GM12878 (cell line): ENCODE measurements around the gene PTPRM. TPM values are rescaled to one million over a fixed set of nuclear protein-coding genes. Genes with fewer than 3 reads are reported as not detected.

Source experiments
- ATAC-seq: fragments of 200-7000 bp; cut with Tn5 transposase; 3 replicates; pipeline ENCODE4 v1.9.1; 2020; ENCODE audit warnings: mild to moderate bottlenecking, moderate library complexity
- BruUV-seq: library from RNA; stranded (reverse); fragments of 400-500 nt; replicated peaks from 2 replicates; lab custom pipeline; 2021; lab: Mats Ljungman, UMichigan
- CTCF ChIA-PET: fragments of 300-600 bp; sonication (Branson Sonifier 250); formaldehyde crosslinking; extraction: SDS; loops from one replicate; lab custom pipeline; 2021; ENCODE audit warnings: inconsistent platforms; lab: Yijun Ruan, JAX
- POLR2A ChIA-PET: fragments of 350-600 bp; formaldehyde crosslinking; extraction: SDS; loops from one replicate; lab custom pipeline; 2021; ENCODE audit warnings: inconsistent platforms; lab: Charles Lee
- RAD21 ChIA-PET: fragments of 300-600 bp; sonication (Branson Sonifier 250); formaldehyde crosslinking; loops from one replicate; lab custom pipeline; 2023; ENCODE audit warnings: antibody characterized with exemption; ENCODE audit not compliant: unreplicated experiment; lab: Charles Lee
- SMC1A ChIA-PET: fragments of 300-600 bp; sonication (Branson Sonifier 250); formaldehyde crosslinking; loops from one replicate; lab custom pipeline; 2023; ENCODE audit not compliant: unreplicated experiment, uncharacterized antibody; lab: Charles Lee
- DNase-seq: peaks from one replicate; pipeline ENCODE4 v3.0.0-alpha.2; 2011; ENCODE audit warnings: low read depth, low spot score
- FAIRE-seq: peaks from 3 replicates; lab custom pipeline; 2011; peaks lifted over from hg19 to GRCh38; lab: Jason Lieb, UNC
- H2AFZ ChIP-seq: 2 replicates; pipeline ENCODE4 v1.6.0; 2011; ENCODE audit warnings: low read depth, low read length, control low read depth; ENCODE audit not compliant: control insufficient read depth
- H3K27ac ChIP-seq: 2 replicates; pipeline ENCODE4 v1.5.1; 2011; ENCODE audit warnings: control low read depth; ENCODE audit not compliant: control insufficient read depth, insufficient read depth
- H3K27me3 ChIP-seq, 2 experiments: replicated peaks in 1 of 2; 2 replicates each; pipeline versions ENCODE4 v1.6.0 to v1.6.1; 2011; ENCODE audit warnings: low read length in 1 of 2; ENCODE audit not compliant: control insufficient read depth in 2 of 2, insufficient read depth in 2 of 2
- H3K36me3 ChIP-seq, 2 experiments: 2 replicates each; pipeline ENCODE4 v1.5.1; 2011; ENCODE audit warnings: low read length in 1 of 2; ENCODE audit not compliant: control insufficient read depth in 2 of 2, insufficient read depth in 2 of 2
- H3K4me1 ChIP-seq: 2 replicates; pipeline ENCODE4 v1.6.1; 2011; ENCODE audit warnings: mild to moderate bottlenecking, low read length, moderate library complexity, mixed read lengths; ENCODE audit not compliant: control insufficient read depth, insufficient read depth
- H3K4me2 ChIP-seq: 2 replicates; pipeline ENCODE4 v1.6.0; 2011; ENCODE audit warnings: control low read depth; ENCODE audit not compliant: control insufficient read depth, insufficient read depth
- H3K4me3 ChIP-seq: fragments of 200-600 bp; sonication (generic); 2 replicates; pipeline ENCODE4 v1.5.1; 2016
- H3K79me2 ChIP-seq: 2 replicates; pipeline ENCODE4 v1.6.0; 2011; ENCODE audit warnings: low read length; ENCODE audit not compliant: control insufficient read depth, insufficient read depth
- H3K9ac ChIP-seq: 2 replicates; pipeline ENCODE4 v1.8.0; 2011; ENCODE audit warnings: low read length, control low read depth, mixed read lengths; ENCODE audit not compliant: control insufficient read depth, insufficient read depth
- H3K9me3 ChIP-seq: replicated peaks from 3 replicates; pipeline ENCODE4 v1.5.1; 2011; ENCODE audit warnings: mild to moderate bottlenecking, low read length; ENCODE audit not compliant: control insufficient read depth, insufficient read depth
- H4K20me1 ChIP-seq: 2 replicates; pipeline ENCODE4 v1.6.0; 2011; ENCODE audit not compliant: control insufficient read depth, insufficient read depth
- BMI1 ChIP-seq: fragments of 450-650 bp; IDR thresholded peaks from 2 replicates; pipeline ENCODE4 v1.6.1; 2016; ENCODE audit warnings: mild to moderate bottlenecking, moderate library complexity, borderline replicate concordance
- MEF2B ChIP-seq: fragments of 450-650 bp; IDR thresholded peaks from 2 replicates; pipeline ENCODE4 v1.6.1; 2018; ENCODE audit warnings: mild to moderate bottlenecking, moderate library complexity; ENCODE audit not compliant: partially characterized antibody, poor library complexity, severe bottlenecking
- NFXL1 ChIP-seq: fragments of 450-650 bp; IDR thresholded peaks from 2 replicates; pipeline ENCODE4 v1.6.1; 2017; ENCODE audit warnings: antibody characterized with exemption, mild to moderate bottlenecking, borderline replicate concordance
- PML ChIP-seq: IDR thresholded peaks from 2 replicates; pipeline ENCODE4 v1.6.1; 2012; ENCODE audit warnings: low read length, inconsistent platforms
- RBBP5 ChIP-seq: fragments of 200-600 bp; sonication (generic); conservative IDR thresholded peaks from 2 replicates; pipeline ENCODE4 v1.6.1; 2016
- SIX5 ChIP-seq: IDR thresholded peaks from 2 replicates; pipeline ENCODE4 v1.6.1; 2011; ENCODE audit warnings: mild to moderate bottlenecking, low read depth, low read length, moderate library complexity; ENCODE audit not compliant: severe bottlenecking
- SMC3 ChIP-seq: IDR thresholded peaks from 2 replicates; pipeline ENCODE4 v1.6.1; 2011; ENCODE audit warnings: low read length, improper control_type of control experiment, borderline replicate concordance
- SUZ12 ChIP-seq: fragments of 200-600 bp; sonication (generic); IDR thresholded peaks from one replicate; pipeline ENCODE4 v1.6.1; 2018; ENCODE audit warnings: antibody characterized with exemption, mild to moderate bottlenecking; ENCODE audit not compliant: unreplicated experiment
- YY1 ChIP-seq: IDR thresholded peaks from 2 replicates; pipeline ENCODE4 v1.6.1; 2011; ENCODE audit warnings: low read depth, mild to moderate bottlenecking, low read length
- ZNF622 ChIP-seq: fragments of 450-650 bp; IDR thresholded peaks from 2 replicates; pipeline ENCODE4 v1.6.1; 2017; ENCODE audit warnings: mild to moderate bottlenecking, inconsistent platforms
- ZSCAN29 ChIP-seq: fragments of 450-650 bp; IDR thresholded peaks from 2 replicates; pipeline ENCODE4 v1.6.1; 2017; ENCODE audit warnings: mild to moderate bottlenecking, moderate library complexity
- WGBS: methylation state at CpG from one replicate; pipeline ENCODE4 v1.1.6; 2016; ENCODE audit warnings: low lambda C conversion rate; ENCODE audit not compliant: insufficient replicate concordance, insufficient coverage; ENCODE audit errors: missing lambda C conversion rate; 5-methylcytosine and 5-hydroxymethylcytosine counted together
- in situ Hi-C: fragments of 300-500 bp; cut with MboI; formaldehyde crosslinking; loops from 9 replicates; pipeline ENCODE4 v1.14.3; 2018; ENCODE audit warnings: mixed read lengths
- intact Hi-C: fragments of 100-400 bp; cut with micrococcal nuclease; formaldehyde crosslinking; loops from one replicate; pipeline ENCODE4 v1.14.2; 2022; ENCODE audit not compliant: unreplicated experiment
- polyA plus RNA-seq, 11 experiments: library from polyadenylated mRNA; depleted of rRNA in 4 of 11; unstranded in 6 of 11; stranded (reverse) in 5 of 11; fragments of >200 nt; fragmentation: Nextera tagmentation in 4 of 11; fragmentation: Illumina TruSeq in 1 of 11; extraction: Ambion mirVana in 4 of 11; extraction: Trizol in 1 of 11; gene quantifications; 1 replicate in 1 of 11; 2 replicates in 10 of 11; pipeline versions ENCODE4 v1.2.1 to v1.2.3, GENCODE V29; 2011 to 2016; ENCODE audit warnings: inconsistent platforms in 2 of 11, missing spikeins in 2 of 11, low read depth in 1 of 11
- total RNA-seq, 4 experiments: library from RNA; depleted of rRNA in 3 of 4; stranded (reverse); fragments of >200 nt in 3 of 4; fragmentation: Illumina TruSeq in 1 of 4; extraction: Trizol in 1 of 4; gene quantifications; 2 replicates each; pipeline versions ENCODE4 v1.2.1 to v1.2.3, GENCODE V29; 2013 to 2021
- TF ChIP-seq, protein P1 (sequence below): IDR thresholded peaks from 2 replicates; pipeline ENCODE4 v1.6.1; 2012; ENCODE audit warnings: improper control_type of control experiment, low read depth, low read length; ENCODE audit not compliant: insufficient replicate concordance
- TF ChIP-seq, protein P2 (sequence below): fragments of 450-650 bp; IDR thresholded peaks from 2 replicates; pipeline ENCODE4 v1.6.1; 2017; ENCODE audit warnings: low read depth, mild to moderate bottlenecking, moderate library complexity
- TF ChIP-seq, protein P3 (sequence below): fragments of 450-650 bp; IDR thresholded peaks from 2 replicates; pipeline ENCODE4 v1.6.1; 2016; ENCODE audit warnings: mild to moderate bottlenecking

PTPRM gene
- total and polyA plus RNA-seq, 10 of the 15 experiments (the other 5 are each of a cell fraction or from before 2014, with no cell fraction given): 0.07 to 22.6 (median 0.60) TPM

DNA sequence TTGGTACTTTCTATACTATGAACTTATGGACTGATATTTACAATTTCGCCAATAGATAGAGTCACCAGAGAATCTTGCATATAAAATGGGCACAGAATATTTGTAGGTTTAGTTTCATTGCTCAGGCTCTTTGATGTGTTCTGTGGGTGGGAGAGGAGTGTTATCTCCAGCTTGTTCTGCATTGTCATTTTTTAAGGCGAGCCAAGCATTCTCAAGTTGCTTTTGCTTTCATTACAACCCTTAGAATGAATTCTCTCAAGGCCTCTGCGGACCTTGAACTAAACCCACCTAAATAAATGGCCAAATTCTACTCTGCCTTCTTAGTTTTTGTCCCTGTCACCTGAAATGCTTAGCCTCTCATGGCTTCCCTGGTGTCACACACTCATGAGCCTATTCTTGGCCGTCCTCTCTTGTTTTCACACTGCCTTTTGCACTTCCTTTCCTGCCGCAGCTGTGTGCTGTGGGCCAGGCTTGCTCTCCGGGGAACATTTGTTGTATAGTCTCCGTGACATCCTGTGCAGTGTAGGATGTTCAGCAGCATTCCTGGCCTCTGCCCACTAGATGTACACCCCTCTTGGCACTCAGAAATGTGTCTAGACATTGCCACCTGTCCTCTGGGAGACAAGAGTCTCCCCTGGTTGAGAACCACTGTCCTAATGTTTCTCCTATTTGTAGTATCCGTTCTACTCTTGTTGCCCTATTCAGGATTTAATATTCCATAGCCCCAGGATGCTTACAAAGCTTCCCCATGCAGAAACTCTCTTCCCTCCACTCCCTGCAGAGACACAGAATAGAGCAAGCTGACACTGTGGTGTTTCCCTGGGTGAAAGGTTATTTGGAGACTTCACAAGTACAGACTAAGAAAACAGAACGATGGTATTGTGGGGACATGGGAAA is 255.6 kb downstream of the PTPRM start (continued):
- TF ChIP-seq, protein P1, sequence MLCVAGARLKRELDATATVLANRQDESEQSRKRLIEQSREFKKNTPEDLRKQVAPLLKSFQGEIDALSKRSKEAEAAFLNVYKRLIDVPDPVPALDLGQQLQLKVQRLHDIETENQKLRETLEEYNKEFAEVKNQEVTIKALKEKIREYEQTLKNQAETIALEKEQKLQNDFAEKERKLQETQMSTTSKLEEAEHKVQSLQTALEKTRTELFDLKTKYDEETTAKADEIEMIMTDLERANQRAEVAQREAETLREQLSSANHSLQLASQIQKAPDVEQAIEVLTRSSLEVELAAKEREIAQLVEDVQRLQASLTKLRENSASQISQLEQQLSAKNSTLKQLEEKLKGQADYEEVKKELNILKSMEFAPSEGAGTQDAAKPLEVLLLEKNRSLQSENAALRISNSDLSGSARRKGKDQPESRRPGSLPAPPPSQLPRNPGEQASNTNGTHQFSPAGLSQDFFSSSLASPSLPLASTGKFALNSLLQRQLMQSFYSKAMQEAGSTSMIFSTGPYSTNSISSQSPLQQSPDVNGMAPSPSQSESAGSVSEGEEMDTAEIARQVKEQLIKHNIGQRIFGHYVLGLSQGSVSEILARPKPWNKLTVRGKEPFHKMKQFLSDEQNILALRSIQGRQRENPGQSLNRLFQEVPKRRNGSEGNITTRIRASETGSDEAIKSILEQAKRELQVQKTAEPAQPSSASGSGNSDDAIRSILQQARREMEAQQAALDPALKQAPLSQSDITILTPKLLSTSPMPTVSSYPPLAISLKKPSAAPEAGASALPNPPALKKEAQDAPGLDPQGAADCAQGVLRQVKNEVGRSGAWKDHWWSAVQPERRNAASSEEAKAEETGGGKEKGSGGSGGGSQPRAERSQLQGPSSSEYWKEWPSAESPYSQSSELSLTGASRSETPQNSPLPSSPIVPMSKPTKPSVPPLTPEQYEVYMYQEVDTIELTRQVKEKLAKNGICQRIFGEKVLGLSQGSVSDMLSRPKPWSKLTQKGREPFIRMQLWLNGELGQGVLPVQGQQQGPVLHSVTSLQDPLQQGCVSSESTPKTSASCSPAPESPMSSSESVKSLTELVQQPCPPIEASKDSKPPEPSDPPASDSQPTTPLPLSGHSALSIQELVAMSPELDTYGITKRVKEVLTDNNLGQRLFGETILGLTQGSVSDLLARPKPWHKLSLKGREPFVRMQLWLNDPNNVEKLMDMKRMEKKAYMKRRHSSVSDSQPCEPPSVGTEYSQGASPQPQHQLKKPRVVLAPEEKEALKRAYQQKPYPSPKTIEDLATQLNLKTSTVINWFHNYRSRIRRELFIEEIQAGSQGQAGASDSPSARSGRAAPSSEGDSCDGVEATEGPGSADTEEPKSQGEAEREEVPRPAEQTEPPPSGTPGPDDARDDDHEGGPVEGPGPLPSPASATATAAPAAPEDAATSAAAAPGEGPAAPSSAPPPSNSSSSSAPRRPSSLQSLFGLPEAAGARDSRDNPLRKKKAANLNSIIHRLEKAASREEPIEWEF: no peak
- TF ChIP-seq ZNF622: no peak
- TF ChIP-seq SMC3: no peak
- TF ChIP-seq SIX5: no peak

DNA sequence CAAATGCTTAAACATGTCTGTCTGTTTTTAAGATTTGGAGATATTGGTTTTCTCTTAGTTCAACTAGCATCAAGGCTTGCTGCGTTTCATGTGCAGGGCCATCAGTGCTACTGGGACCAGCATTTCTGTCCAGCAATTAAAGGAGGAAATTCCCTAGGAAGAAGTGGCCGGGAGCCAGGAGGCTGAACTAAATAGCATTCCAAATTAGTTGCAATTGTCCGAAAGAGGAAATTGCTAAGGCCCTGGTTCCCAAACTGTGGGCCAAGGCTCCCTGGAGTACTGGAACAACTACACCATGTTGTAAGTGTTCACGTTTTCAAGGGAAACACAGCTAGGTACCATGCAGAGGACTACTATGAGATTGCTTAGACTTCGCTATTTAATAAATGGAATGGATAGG is 257.9 kb downstream of the PTPRM start:
- Histone ChIP-seq H4K20me1 (no peaks in the 10 kb centered on the region), H3K9ac (no peak overlapping the region), H3K36me3 (no peaks in the 10 kb centered on the region), H2AFZ (no peak overlapping the region), H3K27ac (no peak overlapping the region), H3K79me2 (no peaks in the 10 kb centered on the region), H3K9me3 (no peaks in the 10 kb centered on the region), H3K27me3 (no peaks in the 10 kb centered on the region; a peak in 1 of 4 replicates), H3K4me3 (no peak overlapping the region), H3K4me2 (no peak overlapping the region), H3K4me1 (no peaks in the 10 kb centered on the region)
- BruUV-seq: no TSS peak
- DNase-seq (no peak), FAIRE-seq (no peak), ATAC-seq (no peak)
- ChIA-PET SMC1A (interaction anchor here (1.3 kb wide), 1 partner anchor 34 kb away, joined by 4 read pairs; no protein-coding TSS in a partner anchor), RAD21 (no interaction called here), POLR2A (no interaction called here), CTCF (no interaction called here)
- intact Hi-C loops: no loop called here
- WGBS: 40% methylated on average over 5 of the region's 5 CpGs
- in situ Hi-C loops: loop anchor here (10.0 kb wide), 1 partner anchor 60 kb away; no protein-coding TSS in a partner anchor
- no peak for TF ChIP-seq BMI1
- TF ChIP-seq, protein P2, sequence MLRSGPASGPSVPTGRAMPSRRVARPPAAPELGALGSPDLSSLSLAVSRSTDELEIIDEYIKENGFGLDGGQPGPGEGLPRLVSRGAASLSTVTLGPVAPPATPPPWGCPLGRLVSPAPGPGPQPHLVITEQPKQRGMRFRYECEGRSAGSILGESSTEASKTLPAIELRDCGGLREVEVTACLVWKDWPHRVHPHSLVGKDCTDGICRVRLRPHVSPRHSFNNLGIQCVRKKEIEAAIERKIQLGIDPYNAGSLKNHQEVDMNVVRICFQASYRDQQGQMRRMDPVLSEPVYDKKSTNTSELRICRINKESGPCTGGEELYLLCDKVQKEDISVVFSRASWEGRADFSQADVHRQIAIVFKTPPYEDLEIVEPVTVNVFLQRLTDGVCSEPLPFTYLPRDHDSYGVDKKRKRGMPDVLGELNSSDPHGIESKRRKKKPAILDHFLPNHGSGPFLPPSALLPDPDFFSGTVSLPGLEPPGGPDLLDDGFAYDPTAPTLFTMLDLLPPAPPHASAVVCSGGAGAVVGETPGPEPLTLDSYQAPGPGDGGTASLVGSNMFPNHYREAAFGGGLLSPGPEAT: no peak
- TF ChIP-seq SIX5: no peak
- TF ChIP-seq NFXL1: no peak
- TF ChIP-seq MEF2B: no peak
- TF ChIP-seq SUZ12: no peak
- TF ChIP-seq, protein P3, sequence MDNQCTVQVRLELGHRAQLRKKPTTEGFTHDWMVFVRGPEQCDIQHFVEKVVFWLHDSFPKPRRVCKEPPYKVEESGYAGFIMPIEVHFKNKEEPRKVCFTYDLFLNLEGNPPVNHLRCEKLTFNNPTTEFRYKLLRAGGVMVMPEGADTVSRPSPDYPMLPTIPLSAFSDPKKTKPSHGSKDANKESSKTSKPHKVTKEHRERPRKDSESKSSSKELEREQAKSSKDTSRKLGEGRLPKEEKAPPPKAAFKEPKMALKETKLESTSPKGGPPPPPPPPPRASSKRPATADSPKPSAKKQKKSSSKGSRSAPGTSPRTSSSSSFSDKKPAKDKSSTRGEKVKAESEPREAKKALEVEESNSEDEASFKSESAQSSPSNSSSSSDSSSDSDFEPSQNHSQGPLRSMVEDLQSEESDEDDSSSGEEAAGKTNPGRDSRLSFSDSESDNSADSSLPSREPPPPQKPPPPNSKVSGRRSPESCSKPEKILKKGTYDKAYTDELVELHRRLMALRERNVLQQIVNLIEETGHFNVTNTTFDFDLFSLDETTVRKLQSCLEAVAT: no peak
- TF ChIP-seq ZSCAN29: no peak
- TF ChIP-seq YY1: no peak
- TF ChIP-seq RBBP5: no peak
- no peak for TF ChIP-seq PML
